Measurements from ENCODE around the gene DSG3.

Gene DSG3

GRCh38 chr18:31516437-31516836 lies 68.9 kb downstream of the DSG3 start:
- no peak for DNase-seq (ENCODE audit: low read depth in 3 of 3)

DNA sequence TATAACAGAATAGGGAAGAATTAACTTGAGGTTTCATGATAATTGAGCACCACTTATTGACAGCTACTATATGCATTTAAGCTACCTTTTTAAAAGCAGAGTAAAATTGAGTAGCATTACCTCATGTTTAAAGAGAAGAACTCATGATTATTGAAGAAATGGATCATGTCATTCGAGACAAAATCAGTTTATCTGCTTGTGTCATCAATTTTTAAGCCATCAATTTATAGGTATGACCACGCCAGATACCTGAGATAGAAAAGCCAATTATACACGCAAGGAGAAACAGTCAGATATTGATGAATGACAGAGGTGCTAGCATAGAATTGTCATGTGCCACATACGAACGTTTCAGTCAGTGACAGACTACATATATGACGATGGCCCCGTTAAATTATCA lies 78.8 kb downstream of the DSG3 start:
- no peak for DNase-seq (ENCODE audit: low read depth in 3 of 3)
